Ishikawa (cell line): ENCODE data around the gene BTRC.

Source experiments
- CEBPB ChIP-seq: IDR thresholded peaks from 2 replicates; pipeline ENCODE4 v1.6.1; 2012
- CREB1 ChIP-seq: IDR thresholded peaks from 2 replicates; pipeline ENCODE4 v1.6.1; 2012; ENCODE audit warnings: low read depth
- EGR1 ChIP-seq: IDR thresholded peaks from 2 replicates; pipeline ENCODE4 v1.6.1; 2012
- EP300 ChIP-seq: IDR thresholded peaks from 2 replicates; pipeline ENCODE4 v1.6.1; 2012; ENCODE audit warnings: borderline replicate concordance
- FOXM1 ChIP-seq: IDR thresholded peaks from 2 replicates; pipeline ENCODE4 v1.6.1; 2012; ENCODE audit warnings: low read depth, borderline replicate concordance
- MAX ChIP-seq: IDR thresholded peaks from 2 replicates; pipeline ENCODE4 v1.6.1; 2012
- NFIC ChIP-seq: IDR thresholded peaks from 2 replicates; pipeline ENCODE4 v1.6.1; 2012
- RAD21 ChIP-seq: IDR thresholded peaks from 2 replicates; pipeline ENCODE4 v1.6.1; 2012; ENCODE audit warnings: low read depth
- REST ChIP-seq: IDR thresholded peaks from 2 replicates; pipeline ENCODE4 v1.6.1; 2012; ENCODE audit warnings: low read depth, mild to moderate bottlenecking
- TAF1 ChIP-seq: IDR thresholded peaks from 2 replicates; pipeline ENCODE4 v1.6.1; 2012; ENCODE audit warnings: low read depth, mild to moderate bottlenecking
- TCF12 ChIP-seq: IDR thresholded peaks from 2 replicates; pipeline ENCODE4 v1.6.1; 2012; ENCODE audit warnings: low read depth
- TEAD4 ChIP-seq: IDR thresholded peaks from 2 replicates; pipeline ENCODE4 v1.6.1; 2012
- YY1 ChIP-seq: IDR thresholded peaks from 2 replicates; pipeline ENCODE4 v1.6.1; 2012; ENCODE audit warnings: low read depth
- ZBTB7A ChIP-seq: IDR thresholded peaks from 2 replicates; pipeline ENCODE4 v1.6.1; 2012; ENCODE audit warnings: low read depth
- TF ChIP-seq, protein P1 (sequence below): IDR thresholded peaks from 2 replicates; pipeline ENCODE4 v1.6.1; 2012

The BTRC gene

DNA sequence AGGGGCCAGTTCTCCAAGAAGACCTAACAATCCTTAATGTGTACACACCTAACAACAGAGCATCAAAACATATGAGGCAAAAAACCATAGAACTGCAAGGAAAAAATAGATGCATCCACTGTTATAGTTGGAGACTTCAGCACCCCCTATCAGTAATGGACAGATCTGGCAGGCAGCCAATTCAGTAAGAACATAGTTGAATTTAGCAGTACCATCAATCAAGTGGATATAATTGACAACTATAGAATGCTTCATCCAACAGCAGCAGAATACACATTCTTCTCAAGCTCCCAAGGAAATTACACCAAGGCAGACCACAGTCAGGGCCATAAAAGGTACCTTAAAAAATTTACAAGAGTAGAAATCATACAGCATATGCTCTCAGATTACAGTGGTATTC is 191.9 kb downstream of the BTRC start:
- TF ChIP-seq NFIC (peak; percentile 57; the same call in 1 of the 2 replicates), TAF1 (no peak)

DNA sequence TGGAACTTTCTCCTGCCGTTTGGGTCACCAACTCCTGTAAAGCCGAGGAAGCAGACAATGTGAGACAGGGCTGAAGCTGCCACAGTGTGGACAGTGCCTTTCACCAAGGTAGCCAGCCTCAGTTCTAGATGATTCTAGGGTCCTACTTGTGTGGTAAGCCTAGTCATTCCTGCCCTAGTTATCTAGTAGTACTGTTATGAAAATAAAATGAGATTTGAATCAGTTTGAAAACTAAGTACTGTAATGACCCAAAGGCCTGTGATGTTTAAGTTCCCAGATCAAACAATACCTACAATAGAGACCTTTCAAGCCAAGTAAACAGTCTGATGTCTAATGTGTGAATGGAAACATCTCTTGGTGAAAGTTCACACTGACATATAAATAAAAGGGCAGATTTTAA is 197.0 kb downstream of the BTRC start:
- TF ChIP-seq MAX (no peak), YY1 (no peak), TAF1 (no peak)

- TF ChIP-seq EP300 (no peak), FOXM1 (no peak), MAX (no peak), EGR1 (no peak), ZBTB7A (no peak), TCF12 (no peak), RAD21 (no peak), TEAD4 (no peak), NFIC (no peak), CREB1 (no peak), CEBPB (no peak), TAF1 (no peak)
- TF ChIP-seq, protein P1, sequence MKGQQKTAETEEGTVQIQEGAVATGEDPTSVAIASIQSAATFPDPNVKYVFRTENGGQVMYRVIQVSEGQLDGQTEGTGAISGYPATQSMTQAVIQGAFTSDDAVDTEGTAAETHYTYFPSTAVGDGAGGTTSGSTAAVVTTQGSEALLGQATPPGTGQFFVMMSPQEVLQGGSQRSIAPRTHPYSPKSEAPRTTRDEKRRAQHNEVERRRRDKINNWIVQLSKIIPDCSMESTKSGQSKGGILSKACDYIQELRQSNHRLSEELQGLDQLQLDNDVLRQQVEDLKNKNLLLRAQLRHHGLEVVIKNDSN = no peak
Measured at GRCh38 chr10:101552442-101552841, 198.5 kb downstream of the BTRC start.

GRCh38 chr10:101557541-101557940 is 203.6 kb downstream of the BTRC start:
- TF ChIP-seq TEAD4 = no peak
- no peak for TF ChIP-seq ZBTB7A
- TF ChIP-seq CREB1 = no peak
- no peak for TF ChIP-seq REST
- TF ChIP-seq EGR1 = no peak
- no peak for TF ChIP-seq TCF12
- no peak for TF ChIP-seq CEBPB
- TF ChIP-seq TAF1 = no peak
- no peak for TF ChIP-seq EP300
- TF ChIP-seq NFIC = no peak
- TF ChIP-seq MAX = no peak
- no peak for TF ChIP-seq YY1
- TF ChIP-seq, protein P1 = no peak

GRCh38 chr10:101558204-101558603 is 204.2 kb downstream of the BTRC start:
- TF ChIP-seq MAX = no peak
- TF ChIP-seq TEAD4 = no peak
- TF ChIP-seq RAD21 = no peak
- TF ChIP-seq REST = no peak
- TF ChIP-seq TCF12 = no peak
- no peak for TF ChIP-seq CREB1
- TF ChIP-seq, protein P1 = no peak
- no peak for TF ChIP-seq EP300

GRCh38 chr10:101558671-101559595 is 205.0 kb downstream of the BTRC start:
- no peak for TF ChIP-seq REST
- TF ChIP-seq NFIC = no peak
- no peak for TF ChIP-seq RAD21
- TF ChIP-seq CREB1 = no peak
- TF ChIP-seq TEAD4 = no peak
- no peak for TF ChIP-seq EGR1
- no peak for TF ChIP-seq TAF1
- no peak for TF ChIP-seq YY1
- TF ChIP-seq EP300 = no peak
- no peak for TF ChIP-seq CEBPB
